ENCODE data around the gene RSPH6A. TPM values are rescaled to one million over a fixed set of nuclear protein-coding genes. Genes with fewer than 3 reads are reported as not detected.

The RSPH6A gene
- polyA plus RNA-seq, 1 donor from 2014 or later: not detected

DNA sequence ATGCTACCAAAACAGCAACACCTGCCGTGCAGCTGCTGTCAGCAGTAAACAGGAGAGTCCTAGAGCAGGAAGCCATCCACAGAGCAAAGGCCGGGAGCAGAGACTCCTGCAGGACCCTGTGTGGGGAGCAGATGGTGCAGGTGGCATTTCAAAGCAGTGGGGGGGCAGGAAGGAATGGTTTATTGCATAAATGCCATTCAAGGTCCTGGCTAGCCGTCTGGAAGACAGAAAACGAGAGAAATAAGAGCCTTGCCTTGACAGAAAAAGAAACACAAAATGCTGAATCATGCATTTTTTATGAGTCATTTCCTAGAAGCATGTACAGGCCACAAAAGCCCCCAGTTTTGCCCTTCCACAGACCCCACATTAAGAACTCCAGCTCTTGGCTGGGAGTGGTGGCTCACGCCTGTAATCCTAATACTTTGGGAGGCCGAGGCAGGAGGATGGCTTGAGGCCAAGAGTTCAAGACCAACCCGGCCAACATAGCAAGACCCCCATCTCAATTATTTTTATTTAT, 5.4 kb downstream of the RSPH6A start:
- no peak overlapping the region for H3K4me3 ChIP-seq (ENCODE audit: low read length)
- no peaks in the 10 kb centered on the region for H3K36me3 ChIP-seq (ENCODE audit: insufficient read depth, low read length)
- H3K9ac ChIP-seq (ENCODE audit: low read length): no peak overlapping the region
- H3F3A ChIP-seq (ENCODE audit: insufficient read depth, low read length, poor library complexity, severe bottlenecking): no peaks in the 10 kb centered on the region
- H4K20me1 ChIP-seq (ENCODE audit: insufficient read depth): no peaks in the 10 kb centered on the region
- H3K9me3 ChIP-seq (ENCODE audit: low read length): no peaks in the 10 kb centered on the region
- H3K79me2 ChIP-seq (replicated peaks; ENCODE audit: insufficient read depth, low read length): no peaks in the 10 kb centered on the region
- H3K4me2 ChIP-seq (ENCODE audit: low read length): no peak overlapping the region
- no peaks in the 10 kb centered on the region for H3K27me3 ChIP-seq (ENCODE audit: insufficient read depth, low read depth, low read length)
- no peak overlapping the region for H3K27ac ChIP-seq (ENCODE audit: low read length)
- TF ChIP-seq, protein P1, sequence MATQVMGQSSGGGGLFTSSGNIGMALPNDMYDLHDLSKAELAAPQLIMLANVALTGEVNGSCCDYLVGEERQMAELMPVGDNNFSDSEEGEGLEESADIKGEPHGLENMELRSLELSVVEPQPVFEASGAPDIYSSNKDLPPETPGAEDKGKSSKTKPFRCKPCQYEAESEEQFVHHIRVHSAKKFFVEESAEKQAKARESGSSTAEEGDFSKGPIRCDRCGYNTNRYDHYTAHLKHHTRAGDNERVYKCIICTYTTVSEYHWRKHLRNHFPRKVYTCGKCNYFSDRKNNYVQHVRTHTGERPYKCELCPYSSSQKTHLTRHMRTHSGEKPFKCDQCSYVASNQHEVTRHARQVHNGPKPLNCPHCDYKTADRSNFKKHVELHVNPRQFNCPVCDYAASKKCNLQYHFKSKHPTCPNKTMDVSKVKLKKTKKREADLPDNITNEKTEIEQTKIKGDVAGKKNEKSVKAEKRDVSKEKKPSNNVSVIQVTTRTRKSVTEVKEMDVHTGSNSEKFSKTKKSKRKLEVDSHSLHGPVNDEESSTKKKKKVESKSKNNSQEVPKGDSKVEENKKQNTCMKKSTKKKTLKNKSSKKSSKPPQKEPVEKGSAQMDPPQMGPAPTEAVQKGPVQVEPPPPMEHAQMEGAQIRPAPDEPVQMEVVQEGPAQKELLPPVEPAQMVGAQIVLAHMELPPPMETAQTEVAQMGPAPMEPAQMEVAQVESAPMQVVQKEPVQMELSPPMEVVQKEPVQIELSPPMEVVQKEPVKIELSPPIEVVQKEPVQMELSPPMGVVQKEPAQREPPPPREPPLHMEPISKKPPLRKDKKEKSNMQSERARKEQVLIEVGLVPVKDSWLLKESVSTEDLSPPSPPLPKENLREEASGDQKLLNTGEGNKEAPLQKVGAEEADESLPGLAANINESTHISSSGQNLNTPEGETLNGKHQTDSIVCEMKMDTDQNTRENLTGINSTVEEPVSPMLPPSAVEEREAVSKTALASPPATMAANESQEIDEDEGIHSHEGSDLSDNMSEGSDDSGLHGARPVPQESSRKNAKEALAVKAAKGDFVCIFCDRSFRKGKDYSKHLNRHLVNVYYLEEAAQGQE (IDR thresholded peaks at IDR 0.05; ENCODE audit: borderline replicate concordance): no peak
- TF ChIP-seq, protein P2, sequence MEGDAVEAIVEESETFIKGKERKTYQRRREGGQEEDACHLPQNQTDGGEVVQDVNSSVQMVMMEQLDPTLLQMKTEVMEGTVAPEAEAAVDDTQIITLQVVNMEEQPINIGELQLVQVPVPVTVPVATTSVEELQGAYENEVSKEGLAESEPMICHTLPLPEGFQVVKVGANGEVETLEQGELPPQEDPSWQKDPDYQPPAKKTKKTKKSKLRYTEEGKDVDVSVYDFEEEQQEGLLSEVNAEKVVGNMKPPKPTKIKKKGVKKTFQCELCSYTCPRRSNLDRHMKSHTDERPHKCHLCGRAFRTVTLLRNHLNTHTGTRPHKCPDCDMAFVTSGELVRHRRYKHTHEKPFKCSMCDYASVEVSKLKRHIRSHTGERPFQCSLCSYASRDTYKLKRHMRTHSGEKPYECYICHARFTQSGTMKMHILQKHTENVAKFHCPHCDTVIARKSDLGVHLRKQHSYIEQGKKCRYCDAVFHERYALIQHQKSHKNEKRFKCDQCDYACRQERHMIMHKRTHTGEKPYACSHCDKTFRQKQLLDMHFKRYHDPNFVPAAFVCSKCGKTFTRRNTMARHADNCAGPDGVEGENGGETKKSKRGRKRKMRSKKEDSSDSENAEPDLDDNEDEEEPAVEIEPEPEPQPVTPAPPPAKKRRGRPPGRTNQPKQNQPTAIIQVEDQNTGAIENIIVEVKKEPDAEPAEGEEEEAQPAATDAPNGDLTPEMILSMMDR (IDR thresholded peaks at IDR 0.05; ENCODE audit: poor library complexity, severe bottlenecking): no peak
- TF ChIP-seq SMC3 (conservative IDR thresholded peaks at IDR 0.05; ENCODE audit: poor library complexity) (no peak), TAF1 (IDR thresholded peaks at IDR 0.05; ENCODE audit: low read depth) (no peak), EP300 (conservative IDR thresholded peaks at IDR 0.05; ENCODE audit: poor library complexity, severe bottlenecking) (no peak), RAD21 (conservative IDR thresholded peaks at IDR 0.05) (no peak), POLR2AphosphoS5 (IDR thresholded peaks at IDR 0.05) (no peak), EZH2 (IDR thresholded peaks at IDR 0.05; ENCODE audit: borderline replicate concordance, insufficient read depth, low read length, poor library complexity, severe bottlenecking) (no peak), MXI1 (conservative IDR thresholded peaks at IDR 0.05; ENCODE audit: poor library complexity, severe bottlenecking) (no peak)
- no peak overlapping the region for H2AFZ ChIP-seq (ENCODE audit: low read depth, low read length)
- H3K9me2 ChIP-seq (ENCODE audit: insufficient read depth, low read length): no peaks in the 10 kb centered on the region

DNA sequence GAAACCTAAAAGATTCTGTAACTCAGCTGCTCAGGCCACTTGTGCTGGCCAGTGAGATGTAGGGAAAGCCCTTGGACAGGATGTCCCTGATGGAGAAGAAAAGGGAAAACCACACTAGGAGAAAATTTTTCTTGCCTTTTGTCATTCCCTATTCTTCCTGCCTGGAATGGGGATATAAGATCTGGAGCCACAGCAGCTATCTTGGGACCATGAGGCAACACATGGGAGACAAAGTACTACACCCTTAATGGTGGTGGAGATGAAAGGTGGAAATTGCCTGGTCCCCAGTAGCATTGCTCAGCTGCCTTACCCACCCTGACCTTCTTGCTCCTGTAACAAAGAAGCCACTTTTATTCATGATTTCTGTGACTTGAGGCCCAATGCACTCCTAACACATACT, 9.4 kb downstream of the RSPH6A start:
- no peak overlapping the region for H2AFZ ChIP-seq (ENCODE audit: low read depth, low read length)

More for the DNA sequence above, 9.4 kb downstream of the RSPH6A start:
- Histone ChIP-seq H3K27me3 (ENCODE audit: insufficient read depth, low read depth, low read length) (no peaks in the 10 kb centered on the region), H3K4me2 (ENCODE audit: low read length) (no peak overlapping the region), H3K9me2 (ENCODE audit: insufficient read depth, low read length) (no peaks in the 10 kb centered on the region), H4K20me1 (ENCODE audit: insufficient read depth) (no peaks in the 10 kb centered on the region), H3K4me3 (ENCODE audit: low read length) (no peak overlapping the region), H3K27ac (ENCODE audit: low read length) (no peak overlapping the region), H3K79me2 (replicated peaks; ENCODE audit: insufficient read depth, low read length) (no peaks in the 10 kb centered on the region), H3F3A (ENCODE audit: insufficient read depth, low read length, poor library complexity, severe bottlenecking) (no peaks in the 10 kb centered on the region), H3K9me3 (ENCODE audit: low read length) (no peaks in the 10 kb centered on the region), H3K9ac (ENCODE audit: low read length) (no peak overlapping the region), H3K36me3 (ENCODE audit: insufficient read depth, low read length) (no peaks in the 10 kb centered on the region)
- TF ChIP-seq SMC3 (conservative IDR thresholded peaks at IDR 0.05; ENCODE audit: poor library complexity) (no peak), TAF1 (IDR thresholded peaks at IDR 0.05; ENCODE audit: low read depth) (no peak), EP300 (conservative IDR thresholded peaks at IDR 0.05; ENCODE audit: poor library complexity, severe bottlenecking) (no peak), POLR2AphosphoS5 (IDR thresholded peaks at IDR 0.05) (no peak), EZH2 (IDR thresholded peaks at IDR 0.05; ENCODE audit: borderline replicate concordance, insufficient read depth, low read length, poor library complexity, severe bottlenecking) (no peak), RAD21 (conservative IDR thresholded peaks at IDR 0.05) (no peak), MXI1 (conservative IDR thresholded peaks at IDR 0.05; ENCODE audit: poor library complexity, severe bottlenecking) (no peak)
- TF ChIP-seq, protein P2 (IDR thresholded peaks at IDR 0.05; ENCODE audit: poor library complexity, severe bottlenecking): no peak
- TF ChIP-seq, protein P1 (IDR thresholded peaks at IDR 0.05; ENCODE audit: borderline replicate concordance): no peak
